ENCODE results near the gene DOK5. TPM values are rescaled to one million over a fixed set of nuclear protein-coding genes. Genes with fewer than 3 reads are reported as not detected.

The DOK5 gene
- total RNA-seq, 1 donor from 2014 or later: 11.1 TPM

DNA sequence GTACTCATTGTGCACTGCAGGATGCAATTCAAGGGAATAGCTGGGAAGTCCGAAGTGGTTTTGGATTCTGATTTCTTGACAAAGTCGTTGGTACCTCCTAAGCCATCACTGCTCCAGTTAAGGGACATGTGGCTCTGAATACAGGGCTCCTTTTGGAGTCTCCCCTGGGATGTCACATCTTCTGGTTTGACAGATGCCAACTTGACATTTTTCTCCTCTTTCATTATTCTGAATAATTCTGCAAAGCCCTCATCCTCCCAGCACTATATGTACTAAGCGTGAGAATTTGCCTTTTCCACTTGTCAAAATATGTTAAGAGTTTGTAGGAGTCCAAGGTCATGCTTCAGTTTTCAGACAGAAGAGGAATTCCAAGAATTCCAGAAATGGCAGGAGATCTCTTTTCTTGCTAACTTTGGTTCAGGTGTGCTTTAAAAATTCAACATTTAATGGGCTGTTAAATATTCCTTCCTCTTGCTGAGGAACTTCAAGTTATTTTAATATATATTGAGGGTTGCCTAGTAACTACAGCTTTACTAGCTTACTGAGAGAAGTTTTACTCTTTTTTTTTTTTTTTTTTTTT, 38.7 kb downstream of the DOK5 start:
- DNase-seq: no peak

DNA sequence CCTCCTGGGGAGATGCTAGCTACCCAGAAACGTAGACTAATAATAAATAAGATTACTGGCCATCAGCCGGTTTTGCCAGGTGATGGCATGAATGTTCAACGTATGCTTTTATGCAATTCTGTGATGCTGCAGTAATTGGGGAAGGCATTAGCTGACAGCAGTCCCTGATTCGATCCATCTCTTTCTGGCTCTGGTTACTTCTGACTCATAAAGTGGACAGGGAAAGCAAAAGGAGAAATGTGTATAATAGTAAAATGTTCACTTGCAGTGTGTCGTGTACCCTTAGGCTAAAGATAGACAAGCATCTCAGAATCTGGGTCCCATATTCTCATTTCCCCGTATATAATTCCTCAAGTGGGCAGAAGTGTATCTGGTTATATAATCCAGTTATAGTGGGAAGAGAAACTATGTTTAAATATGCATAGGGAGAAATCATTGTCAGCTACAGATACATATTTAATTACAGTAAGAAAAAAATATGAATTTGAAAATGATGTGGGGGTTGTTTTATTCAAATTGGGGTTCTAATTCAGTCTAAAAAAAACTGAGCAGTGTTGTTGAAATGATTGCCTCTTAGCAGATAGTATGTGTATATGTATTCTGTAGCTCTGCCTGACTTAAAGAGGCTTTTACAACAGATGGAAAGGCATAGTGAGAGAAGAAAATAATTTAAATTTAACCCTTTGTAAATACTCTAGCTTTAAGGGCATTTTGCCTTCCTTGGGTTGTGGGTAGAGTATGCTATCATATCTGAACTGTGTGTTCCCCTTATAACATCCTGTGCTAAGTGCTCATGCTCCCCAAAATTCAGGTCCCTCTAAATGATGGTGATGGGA, 40.6 kb downstream of the DOK5 start:
- no peak for DNase-seq

DNA sequence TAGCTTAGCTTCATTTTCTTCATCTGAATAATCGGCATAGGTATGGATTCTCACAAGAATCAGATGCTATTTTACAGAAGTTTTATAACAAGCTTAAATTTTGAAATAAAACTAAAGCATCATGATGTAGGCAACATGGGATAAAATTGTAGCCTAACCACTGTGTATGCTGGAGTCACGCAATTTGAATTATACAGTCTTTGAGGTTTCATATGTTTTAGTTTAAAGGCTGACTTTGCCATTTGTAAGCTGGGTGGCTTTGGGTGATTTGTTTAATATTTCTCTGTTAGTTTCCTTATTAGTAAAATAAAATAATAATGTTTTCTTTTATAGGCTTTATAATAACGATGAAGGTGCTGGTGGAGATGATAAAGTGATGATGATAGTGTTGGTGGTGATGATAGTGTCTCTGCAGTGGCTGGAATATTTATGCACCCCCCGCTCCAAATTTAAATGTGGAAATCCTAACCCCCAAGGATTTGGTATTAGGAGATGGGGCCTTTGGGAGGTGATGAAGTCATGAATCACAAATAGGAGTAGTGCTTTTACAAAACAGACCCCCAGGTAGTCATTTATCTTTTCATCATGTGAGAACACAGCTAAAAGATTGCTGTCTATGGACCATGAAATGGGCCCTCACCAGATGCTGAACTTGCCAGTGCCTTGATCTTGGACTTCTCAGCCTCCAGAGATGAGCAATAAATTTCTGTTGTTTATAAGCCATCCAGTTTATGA, 42.0 kb downstream of the DOK5 start:
- DNase-seq: no peak

DNA sequence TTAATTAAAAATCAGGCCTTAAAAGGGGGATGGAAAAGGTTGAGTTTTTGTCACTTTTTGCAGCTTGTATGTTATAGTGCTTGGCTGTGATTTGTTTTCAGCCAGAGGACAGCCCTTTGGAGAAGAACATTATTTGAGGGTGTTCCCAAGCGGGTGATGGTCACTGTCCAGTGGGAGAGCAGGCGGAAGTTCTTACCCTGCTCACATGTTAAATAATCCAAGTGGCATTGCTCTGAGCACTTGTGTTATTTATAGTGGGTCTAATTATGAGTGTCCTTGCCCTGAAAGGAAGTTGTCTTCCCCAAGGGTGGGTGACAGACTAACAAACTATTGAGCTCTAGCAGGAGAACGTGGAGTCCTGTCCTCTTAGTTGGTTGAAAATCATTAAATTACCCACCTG, 49.5 kb downstream of the DOK5 start:
- no peak for DNase-seq

DNA sequence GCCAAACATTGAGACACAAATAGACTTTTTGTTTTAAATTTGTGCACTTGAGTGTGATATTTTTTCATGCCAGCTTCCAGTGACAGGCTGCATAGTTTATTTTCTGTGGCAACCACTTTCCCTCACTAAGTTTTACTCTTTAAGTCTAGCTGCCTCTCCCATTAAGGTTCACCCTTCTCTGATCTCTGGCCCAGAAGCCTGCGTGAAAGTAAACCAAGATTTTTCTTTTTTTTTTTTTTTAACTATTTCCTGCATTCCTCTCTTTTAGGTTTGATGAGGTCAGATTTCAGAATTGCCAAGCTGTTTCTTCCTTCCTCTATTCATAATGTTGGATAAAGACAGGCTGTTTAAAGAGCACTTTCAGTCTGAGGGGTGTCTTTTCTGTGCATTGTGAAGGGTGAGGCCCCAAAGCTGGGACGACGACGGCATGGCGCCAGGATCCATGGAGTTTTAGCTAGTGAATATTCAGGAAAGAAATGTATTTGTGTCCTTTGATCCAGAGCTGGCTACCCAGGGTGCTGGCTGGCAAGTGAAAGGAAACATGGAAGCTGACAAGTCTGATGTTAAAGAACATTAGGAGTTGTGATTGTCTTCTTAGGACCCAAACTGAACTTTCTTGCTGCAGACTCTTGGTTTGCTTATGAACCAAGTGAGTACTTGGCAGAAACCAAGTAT, 50.7 kb downstream of the DOK5 start:
- DNase-seq: no peak

DNA sequence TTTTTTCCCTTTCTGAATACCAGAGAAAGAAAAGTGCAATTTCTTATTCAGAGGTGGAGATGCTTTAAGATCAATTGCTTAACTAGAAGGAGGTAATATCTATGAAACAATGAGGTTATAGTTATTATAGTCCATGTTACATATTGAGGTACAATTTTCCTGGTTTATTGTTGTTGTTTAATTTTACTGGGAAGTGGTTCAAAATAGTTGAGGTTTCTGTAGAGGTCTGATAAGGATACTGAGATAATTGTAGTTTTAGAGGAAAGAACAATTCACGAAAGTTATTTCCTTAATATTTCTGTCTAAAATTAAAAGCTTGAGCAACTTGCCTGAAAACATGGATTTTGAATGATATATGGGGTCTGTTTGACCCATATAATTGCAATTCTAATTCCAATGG, 51.4 kb downstream of the DOK5 start:
- DNase-seq: no peak

DNA sequence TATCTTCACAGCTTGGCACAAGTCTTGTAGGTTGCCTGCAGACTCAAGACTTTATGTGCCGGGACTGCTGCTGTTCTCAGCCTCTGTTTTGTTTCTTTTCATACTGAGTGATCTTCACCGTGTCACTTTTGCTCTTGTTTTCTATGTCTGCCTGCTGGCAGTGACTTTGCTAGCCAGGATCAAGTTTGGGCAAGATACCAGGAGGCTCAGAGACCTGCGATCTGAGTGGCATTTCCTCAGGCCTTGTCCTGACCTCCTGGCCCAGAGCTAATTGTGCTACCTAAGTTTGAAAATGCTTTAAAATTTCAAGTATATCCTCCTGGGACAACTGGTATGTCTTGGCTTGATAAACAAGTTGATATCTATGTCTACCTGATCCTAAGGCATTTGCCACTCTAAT, 57.2 kb downstream of the DOK5 start:
- DNase-seq: no peak

DNA sequence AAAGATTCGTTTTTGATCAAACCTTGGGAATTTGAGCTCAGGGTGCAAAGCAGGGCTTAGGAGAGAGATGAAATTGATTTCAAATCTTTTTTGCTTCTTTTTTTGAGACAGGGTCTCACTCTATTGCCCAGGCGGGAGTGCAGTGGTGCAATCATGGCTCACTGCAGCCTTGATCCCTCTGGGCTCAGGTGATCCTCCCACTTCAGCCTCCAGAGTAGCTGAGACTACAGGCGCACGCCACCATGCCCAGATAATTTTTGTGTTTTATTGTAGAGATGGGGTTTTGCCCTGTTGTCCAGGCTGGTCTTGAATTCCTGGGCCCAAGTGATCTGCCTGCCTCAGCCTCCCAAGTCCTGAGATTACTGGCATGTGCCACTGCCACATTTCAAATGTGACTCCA, 58.7 kb downstream of the DOK5 start:
- DNase-seq: no peak

DNA sequence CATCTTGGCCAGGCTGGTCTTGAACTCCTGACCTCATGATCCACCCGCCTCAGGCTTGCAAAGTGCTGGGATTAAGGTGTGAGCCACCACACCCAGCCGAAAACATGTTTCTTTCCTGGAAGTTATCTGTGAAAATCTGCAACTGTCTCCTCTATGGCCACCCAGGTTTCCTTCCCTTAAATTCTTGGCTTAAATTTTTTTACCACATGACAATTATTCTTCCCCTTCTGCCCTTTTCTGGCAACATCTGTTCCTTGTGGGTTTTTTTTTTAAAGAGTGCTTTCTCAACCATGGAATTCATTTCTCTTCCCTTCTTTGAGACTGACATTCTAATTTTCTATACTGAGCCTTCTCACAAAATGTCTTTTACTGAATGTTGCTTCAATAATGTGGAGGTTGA, 59.6 kb downstream of the DOK5 start:
- DNase-seq: no peak

DNA sequence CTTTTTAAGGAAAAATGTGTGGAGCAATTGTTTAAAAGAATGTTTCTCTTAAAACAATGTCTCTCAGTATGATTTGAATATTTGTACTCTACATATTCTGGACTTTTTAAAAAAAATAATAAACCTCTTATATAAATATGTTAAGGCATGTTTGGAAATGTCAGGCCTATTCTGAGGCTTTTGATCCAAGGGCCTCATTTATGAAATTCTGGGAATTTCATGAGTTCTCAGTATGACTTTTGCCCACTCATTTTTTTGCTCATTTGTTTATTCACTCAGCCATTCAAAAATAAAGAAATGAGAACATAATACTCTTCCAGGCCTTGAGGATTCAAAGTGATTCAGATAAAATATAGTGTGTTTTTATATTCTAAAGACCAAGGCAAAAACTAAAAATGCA, 60.4 kb downstream of the DOK5 start:
- no peak for DNase-seq

DNA sequence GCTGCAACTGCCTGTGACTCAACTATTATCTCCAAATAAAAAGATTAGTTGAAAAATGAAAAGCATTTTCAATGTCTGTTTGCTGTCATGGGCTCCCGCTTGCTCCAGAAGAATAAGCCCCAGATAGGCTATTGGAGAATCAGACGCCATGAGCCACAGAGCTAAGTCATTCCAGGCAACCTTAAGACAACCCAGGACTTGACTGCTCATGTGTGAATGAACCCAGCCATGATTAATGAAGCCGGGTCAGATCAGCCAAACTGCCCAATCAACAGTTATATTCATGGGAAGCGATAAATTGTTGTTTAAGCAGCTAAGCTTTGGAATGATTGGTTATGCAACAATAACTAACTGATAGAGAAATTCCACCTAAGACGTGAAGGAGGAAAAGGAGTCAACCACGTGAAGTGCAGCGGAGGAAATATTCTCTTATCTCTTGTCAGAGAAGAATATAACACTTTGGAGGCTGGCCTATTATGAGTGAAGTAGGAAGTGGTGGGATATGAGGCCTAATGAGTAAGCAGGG, 64.2 kb downstream of the DOK5 start:
- no peak for DNase-seq

DNA sequence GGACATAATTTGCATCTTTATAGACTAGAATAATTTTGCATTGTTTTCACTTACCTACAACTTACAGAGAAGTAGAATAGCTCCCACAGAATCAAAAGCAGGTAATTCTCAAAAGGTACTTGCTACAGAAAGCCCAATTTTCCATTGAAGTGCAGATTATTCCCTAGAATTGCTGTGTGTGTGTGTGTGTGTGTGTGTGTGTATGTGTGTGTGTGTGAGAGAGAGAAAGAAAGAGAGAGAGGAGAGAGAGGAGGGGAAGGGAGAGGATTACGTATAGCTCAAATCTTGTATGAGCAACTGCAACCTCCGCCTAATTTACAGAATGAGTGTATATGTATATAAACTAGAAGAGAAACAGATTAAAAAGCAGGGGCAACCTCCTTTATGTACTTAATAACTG, 68.0 kb downstream of the DOK5 start:
- DNase-seq: no peak

DNA sequence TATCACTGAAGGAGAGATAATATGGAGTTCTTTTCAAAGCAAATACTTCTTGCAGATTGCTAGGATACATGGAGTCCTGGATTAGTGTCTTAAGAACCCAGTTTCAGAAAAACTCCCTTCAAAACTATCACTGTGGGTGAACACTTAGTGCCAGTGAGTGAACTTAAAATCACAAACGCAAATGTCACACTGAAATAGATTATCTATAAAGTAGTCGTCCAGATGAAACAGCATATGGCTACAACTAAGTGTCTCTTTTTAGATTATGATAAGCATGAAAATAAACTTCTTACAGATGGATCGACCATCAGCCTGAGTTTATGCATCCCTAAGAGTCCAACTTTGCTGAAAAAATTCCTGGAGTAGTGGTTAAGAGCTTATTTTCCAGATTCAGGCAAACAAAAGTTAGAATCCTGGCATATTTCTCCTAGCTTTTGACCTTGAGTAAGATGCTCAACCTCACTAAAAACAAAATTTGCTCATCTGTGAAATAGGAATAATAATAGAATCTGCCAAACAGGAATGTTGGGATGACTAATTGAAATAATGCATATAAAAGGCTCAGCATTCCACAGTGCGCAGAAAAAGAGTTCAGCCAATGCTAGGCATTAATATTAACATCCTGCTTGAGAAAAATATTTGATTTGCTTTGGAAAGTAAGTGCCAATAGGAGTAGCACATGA, 70.4 kb downstream of the DOK5 start:
- no peak for DNase-seq

DNA sequence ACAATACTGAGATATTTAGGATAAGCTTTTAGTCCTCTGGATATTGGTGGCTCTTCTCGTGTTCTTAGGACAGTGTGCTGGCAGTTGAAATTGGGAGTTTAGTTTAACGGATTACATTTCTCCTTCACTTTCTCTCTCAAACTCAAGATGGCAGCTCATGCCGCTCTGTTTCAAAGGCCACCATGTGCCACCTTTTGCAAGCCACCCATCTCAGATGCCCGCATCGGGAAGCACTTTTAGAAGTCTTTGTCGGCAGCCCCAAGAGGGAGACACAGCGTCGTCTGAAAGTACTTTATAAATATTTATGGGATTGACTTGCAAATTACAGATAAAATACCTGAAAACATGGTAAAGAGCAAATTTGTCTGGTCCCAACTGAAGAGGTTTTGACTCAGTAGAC, 73.5 kb downstream of the DOK5 start:
- DNase-seq: no peak

DNA sequence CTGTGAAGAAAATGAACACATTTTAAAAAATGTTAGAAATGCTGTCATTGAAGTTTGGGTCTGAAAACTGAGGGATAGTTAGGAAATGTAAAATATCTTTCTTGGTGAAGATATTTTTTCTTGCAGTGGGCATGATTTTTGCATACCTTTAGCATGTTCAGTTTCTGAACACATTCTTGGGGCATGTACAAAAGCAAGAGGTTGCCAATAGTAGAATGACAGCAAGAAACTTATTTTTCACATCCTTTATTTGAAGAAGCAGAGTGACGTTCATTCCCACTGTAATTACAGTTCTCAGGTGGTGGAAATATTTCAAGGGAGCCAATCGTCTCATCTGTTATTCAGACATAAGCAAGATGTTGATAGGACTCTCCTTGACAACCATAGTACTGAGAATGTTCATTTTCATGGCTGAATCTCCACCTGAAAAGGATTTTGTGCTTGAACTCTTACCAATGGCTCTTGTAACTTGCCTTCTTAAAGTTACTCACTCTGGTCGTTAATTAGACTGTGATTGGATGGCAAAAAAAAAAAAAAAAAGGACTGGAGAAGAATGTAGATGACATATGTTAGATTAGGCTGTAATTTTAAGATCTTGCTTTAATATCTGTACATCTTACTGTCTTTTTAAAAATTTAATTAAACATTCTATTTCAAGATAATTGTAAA, 74.4 kb downstream of the DOK5 start:
- DNase-seq: no peak

DNA sequence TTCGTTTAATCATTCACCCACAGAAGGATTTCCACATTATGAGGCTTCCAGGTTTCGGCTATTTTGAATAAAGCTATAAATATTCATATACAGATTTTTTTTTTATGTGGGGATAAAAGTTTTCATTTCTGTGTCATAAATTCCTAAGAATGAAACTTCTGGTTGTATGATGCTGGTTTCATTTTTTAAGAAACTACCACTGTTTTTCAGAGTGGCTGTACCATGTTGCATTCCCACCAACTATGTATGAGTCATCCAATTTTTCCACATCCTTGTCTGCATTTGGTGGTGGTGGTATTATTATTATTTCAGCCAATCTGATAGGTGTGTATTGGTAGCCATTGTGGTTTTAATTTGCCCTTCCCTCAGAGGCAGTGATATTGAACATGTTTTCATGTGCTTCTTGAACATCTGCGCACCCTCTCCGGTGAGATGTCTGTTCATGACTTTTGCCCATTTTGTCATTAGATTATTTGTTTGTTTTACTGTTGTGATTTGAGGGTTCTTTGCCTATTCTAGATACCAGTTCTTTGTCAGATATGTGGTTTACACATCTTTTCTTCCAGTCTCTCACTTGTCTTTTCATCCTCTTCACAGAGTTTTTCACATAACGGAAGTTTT, 75.5 kb downstream of the DOK5 start:
- DNase-seq: no peak

DNA sequence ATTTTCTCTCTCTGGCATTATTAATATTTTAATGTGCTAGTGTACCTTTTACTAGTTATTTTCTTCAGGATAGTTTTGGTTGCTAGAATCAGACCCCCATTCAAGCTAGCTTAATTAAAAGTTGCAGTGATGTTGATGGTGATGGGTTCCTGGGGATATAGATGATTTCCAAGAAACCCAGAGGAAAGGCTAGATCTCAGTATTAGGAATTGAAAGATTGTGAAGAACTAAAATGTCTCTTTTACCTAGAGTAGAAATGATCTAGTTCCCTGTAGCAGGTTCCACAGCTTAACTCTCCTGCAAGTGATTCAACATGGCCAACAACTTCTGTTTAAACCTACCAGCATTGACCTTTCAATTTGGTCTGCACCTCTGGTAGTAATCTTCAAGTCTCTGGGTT, 78.6 kb downstream of the DOK5 start:
- DNase-seq: no peak

DNA sequence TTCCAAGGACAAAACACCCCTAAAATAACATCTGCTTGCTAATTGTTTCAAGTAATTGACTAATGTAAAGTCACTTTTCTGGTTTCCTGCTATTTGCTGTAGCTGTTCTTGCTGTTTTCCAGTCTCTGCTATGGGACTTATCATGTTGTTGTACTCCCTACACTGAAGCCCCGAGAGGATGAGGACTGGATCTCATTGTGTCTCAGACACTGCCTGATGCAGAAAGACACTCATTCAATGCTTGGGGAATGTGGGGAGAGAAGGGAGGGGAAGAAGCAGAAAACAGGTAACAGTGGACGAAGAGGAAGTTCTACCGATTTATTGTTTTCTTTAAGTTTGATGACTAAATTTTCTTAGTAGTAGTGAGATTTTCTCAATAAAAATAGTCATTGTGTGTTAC, 79.8 kb downstream of the DOK5 start:
- no peak for DNase-seq

DNA sequence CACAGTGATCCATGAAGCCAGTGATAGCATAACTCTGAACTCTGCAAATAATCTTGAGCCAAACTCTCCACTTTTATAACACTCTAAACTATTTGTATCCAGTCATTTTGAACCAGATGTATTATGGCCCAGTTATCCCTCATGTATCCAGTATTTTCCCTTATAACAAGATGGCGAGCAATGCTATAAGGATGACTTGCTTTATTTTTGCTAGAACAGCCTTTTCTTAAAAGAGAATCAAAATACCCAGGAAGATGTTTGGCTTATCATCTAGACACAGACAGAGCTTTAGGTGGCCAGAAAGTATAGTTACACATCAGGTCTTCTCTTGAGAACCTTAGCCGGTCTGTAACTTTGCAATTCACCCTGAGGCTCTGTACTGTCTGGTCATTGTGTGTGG, 81.0 kb downstream of the DOK5 start:
- DNase-seq: no peak

DNA sequence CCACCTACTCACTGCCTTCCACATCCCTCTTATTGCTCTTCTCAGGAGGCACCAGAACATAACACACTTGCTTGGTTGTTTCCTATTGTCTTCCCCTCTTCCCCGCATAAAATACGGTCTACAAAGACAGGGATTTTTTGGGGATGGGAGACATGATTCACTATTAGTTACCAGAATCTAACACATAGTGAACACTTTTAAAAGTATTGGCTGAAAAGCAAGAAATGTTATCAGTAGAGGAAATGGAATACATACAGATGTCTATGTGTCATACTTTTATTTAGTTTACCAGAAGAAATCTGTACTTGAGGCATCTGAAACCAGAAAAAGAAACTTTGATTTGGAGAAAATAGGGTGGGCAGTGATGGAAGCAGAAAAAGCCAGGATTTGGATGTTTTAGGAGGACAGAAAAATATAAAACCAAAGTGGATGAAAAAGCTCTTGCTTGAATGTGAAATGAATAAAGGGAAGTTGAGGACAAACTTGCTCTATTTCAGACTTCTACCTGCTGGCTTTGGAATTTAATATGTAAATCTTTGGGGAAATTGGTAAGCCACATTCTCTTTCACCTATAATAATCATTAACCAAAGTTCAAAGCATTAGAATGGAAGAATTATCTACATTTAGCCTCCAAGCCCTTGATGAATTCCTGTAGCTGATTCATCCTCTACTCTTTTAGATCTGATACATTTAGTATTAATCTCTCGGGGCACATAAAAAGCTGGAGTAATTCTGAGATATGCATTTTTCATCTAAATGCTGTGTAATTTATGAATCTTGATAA, 82.6 kb downstream of the DOK5 start:
- no peak for DNase-seq

Data from skin of body (tissue), 2 donors.